Liver (tissue), 3 donors: ENCODE data around the gene HAPLN1.

ENCODE experiments used
- FOXA1 ChIP-seq: IDR thresholded peaks from 2 replicates; pipeline ENCODE4 v1.6.1; 2016; ENCODE audit warnings: antibody characterized with exemption
- GABPA ChIP-seq, 2 donors: IDR thresholded peaks in 1 of 2; conservative IDR thresholded peaks in 1 of 2; 2 replicates each; pipeline ENCODE4 v1.6.1; 2016; ENCODE audit warnings: antibody characterized with exemption in 2 of 2, mild to moderate bottlenecking in 1 of 2, moderate library complexity in 1 of 2
- JUND ChIP-seq, 2 donors: IDR thresholded peaks; 2 replicates each; pipeline ENCODE4 v1.6.1; 2016; ENCODE audit warnings: antibody characterized with exemption in 2 of 2
- NR2F2 ChIP-seq: IDR thresholded peaks from 2 replicates; pipeline ENCODE4 v1.6.1; 2016; ENCODE audit warnings: antibody characterized with exemption
- RAD21 ChIP-seq, 2 donors: IDR thresholded peaks; 2 replicates each; pipeline ENCODE4 v1.6.1; 2016; ENCODE audit warnings: antibody characterized with exemption in 2 of 2, mild to moderate bottlenecking in 2 of 2
- RXRA ChIP-seq, 2 donors: IDR thresholded peaks; 2 replicates each; pipeline ENCODE4 v1.6.1; 2017 to 2018; ENCODE audit warnings: antibody characterized with exemption in 2 of 2, mild to moderate bottlenecking in 1 of 2
- SP1 ChIP-seq: IDR thresholded peaks from 2 replicates; pipeline ENCODE4 v1.6.1; 2018; ENCODE audit warnings: antibody characterized with exemption, mild to moderate bottlenecking
- TAF1 ChIP-seq: conservative IDR thresholded peaks from 2 replicates; pipeline ENCODE4 v1.6.1; 2016; ENCODE audit warnings: antibody characterized with exemption, mild to moderate bottlenecking
- YY1 ChIP-seq: IDR thresholded peaks from 2 replicates; pipeline ENCODE4 v1.6.1; 2016; ENCODE audit warnings: antibody characterized with exemption, mild to moderate bottlenecking
- TF ChIP-seq, protein P1 (sequence below): IDR thresholded peaks from 2 replicates; pipeline ENCODE4 v1.6.1; 2016; ENCODE audit warnings: antibody characterized with exemption
- TF ChIP-seq, protein P2 (sequence below): fragments of 150-350 bp; IDR thresholded peaks from 2 replicates; pipeline ENCODE4 v1.5.1; 2017; ENCODE audit warnings: improper control_type of control experiment, low read depth, low read length; ENCODE audit not compliant: missing input control
- TF ChIP-seq, protein P3 (sequence below): IDR thresholded peaks from 2 replicates; pipeline ENCODE4 v1.6.1; 2016; ENCODE audit warnings: antibody characterized with exemption, mild to moderate bottlenecking
- TF ChIP-seq, protein P4 (sequence below): IDR thresholded peaks from 2 replicates; pipeline ENCODE4 v1.6.1; 2016; ENCODE audit warnings: antibody characterized with exemption
- TF ChIP-seq, protein P5 (sequence below): IDR thresholded peaks from 2 replicates; pipeline ENCODE4 v1.6.1; 2016; ENCODE audit warnings: antibody characterized with exemption
- donor health status: healthy.
- donor health status: healthy.

DNA sequence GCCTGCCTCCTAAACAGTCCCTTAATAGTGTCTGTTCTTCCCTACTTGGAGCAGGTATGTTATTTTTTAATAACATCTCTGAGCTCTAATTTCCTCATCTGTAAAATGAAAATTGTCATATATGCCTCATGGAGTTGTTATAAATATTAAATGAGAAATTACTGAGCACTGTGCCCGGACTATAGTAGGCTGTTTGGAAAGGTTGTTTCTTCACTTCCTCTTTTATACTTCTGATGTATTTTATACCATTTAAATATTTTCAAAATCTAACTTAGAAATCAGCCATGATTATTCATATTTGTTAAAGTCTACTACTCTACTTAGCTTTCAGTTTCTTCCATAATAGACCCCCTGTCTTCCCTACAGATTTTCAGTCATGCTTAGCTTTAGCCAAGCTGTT, 30.5 kb upstream of the HAPLN1 start:
- no peak for TF ChIP-seq TAF1
- no peak for TF ChIP-seq GABPA (IDR thresholded peaks at IDR 0.05 in 1 of 2, conservative IDR thresholded peaks at IDR 0.05 in 1 of 2)
- TF ChIP-seq, protein P1, sequence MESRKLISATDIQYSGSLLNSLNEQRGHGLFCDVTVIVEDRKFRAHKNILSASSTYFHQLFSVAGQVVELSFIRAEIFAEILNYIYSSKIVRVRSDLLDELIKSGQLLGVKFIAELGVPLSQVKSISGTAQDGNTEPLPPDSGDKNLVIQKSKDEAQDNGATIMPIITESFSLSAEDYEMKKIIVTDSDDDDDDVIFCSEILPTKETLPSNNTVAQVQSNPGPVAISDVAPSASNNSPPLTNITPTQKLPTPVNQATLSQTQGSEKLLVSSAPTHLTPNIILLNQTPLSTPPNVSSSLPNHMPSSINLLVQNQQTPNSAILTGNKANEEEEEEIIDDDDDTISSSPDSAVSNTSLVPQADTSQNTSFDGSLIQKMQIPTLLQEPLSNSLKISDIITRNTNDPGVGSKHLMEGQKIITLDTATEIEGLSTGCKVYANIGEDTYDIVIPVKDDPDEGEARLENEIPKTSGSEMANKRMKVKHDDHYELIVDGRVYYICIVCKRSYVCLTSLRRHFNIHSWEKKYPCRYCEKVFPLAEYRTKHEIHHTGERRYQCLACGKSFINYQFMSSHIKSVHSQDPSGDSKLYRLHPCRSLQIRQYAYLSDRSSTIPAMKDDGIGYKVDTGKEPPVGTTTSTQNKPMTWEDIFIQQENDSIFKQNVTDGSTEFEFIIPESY: no peak
- TF ChIP-seq, protein P2, sequence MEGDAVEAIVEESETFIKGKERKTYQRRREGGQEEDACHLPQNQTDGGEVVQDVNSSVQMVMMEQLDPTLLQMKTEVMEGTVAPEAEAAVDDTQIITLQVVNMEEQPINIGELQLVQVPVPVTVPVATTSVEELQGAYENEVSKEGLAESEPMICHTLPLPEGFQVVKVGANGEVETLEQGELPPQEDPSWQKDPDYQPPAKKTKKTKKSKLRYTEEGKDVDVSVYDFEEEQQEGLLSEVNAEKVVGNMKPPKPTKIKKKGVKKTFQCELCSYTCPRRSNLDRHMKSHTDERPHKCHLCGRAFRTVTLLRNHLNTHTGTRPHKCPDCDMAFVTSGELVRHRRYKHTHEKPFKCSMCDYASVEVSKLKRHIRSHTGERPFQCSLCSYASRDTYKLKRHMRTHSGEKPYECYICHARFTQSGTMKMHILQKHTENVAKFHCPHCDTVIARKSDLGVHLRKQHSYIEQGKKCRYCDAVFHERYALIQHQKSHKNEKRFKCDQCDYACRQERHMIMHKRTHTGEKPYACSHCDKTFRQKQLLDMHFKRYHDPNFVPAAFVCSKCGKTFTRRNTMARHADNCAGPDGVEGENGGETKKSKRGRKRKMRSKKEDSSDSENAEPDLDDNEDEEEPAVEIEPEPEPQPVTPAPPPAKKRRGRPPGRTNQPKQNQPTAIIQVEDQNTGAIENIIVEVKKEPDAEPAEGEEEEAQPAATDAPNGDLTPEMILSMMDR: no peak
- TF ChIP-seq RAD21 (IDR thresholded peaks at IDR 0.05): no peak
- TF ChIP-seq, protein P3, sequence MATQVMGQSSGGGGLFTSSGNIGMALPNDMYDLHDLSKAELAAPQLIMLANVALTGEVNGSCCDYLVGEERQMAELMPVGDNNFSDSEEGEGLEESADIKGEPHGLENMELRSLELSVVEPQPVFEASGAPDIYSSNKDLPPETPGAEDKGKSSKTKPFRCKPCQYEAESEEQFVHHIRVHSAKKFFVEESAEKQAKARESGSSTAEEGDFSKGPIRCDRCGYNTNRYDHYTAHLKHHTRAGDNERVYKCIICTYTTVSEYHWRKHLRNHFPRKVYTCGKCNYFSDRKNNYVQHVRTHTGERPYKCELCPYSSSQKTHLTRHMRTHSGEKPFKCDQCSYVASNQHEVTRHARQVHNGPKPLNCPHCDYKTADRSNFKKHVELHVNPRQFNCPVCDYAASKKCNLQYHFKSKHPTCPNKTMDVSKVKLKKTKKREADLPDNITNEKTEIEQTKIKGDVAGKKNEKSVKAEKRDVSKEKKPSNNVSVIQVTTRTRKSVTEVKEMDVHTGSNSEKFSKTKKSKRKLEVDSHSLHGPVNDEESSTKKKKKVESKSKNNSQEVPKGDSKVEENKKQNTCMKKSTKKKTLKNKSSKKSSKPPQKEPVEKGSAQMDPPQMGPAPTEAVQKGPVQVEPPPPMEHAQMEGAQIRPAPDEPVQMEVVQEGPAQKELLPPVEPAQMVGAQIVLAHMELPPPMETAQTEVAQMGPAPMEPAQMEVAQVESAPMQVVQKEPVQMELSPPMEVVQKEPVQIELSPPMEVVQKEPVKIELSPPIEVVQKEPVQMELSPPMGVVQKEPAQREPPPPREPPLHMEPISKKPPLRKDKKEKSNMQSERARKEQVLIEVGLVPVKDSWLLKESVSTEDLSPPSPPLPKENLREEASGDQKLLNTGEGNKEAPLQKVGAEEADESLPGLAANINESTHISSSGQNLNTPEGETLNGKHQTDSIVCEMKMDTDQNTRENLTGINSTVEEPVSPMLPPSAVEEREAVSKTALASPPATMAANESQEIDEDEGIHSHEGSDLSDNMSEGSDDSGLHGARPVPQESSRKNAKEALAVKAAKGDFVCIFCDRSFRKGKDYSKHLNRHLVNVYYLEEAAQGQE: no peak
- TF ChIP-seq YY1: no peak
- TF ChIP-seq JUND (IDR thresholded peaks at IDR 0.05): no peak
- no peak for TF ChIP-seq RXRA (IDR thresholded peaks at IDR 0.05)
- TF ChIP-seq SP1: no peak
- TF ChIP-seq, protein P4, sequence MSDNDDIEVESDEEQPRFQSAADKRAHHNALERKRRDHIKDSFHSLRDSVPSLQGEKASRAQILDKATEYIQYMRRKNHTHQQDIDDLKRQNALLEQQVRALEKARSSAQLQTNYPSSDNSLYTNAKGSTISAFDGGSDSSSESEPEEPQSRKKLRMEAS: no peak
- TF ChIP-seq NR2F2: no peak
- TF ChIP-seq, protein P5, sequence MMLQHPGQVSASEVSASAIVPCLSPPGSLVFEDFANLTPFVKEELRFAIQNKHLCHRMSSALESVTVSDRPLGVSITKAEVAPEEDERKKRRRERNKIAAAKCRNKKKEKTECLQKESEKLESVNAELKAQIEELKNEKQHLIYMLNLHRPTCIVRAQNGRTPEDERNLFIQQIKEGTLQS: no peak
- no peak for TF ChIP-seq FOXA1
